SK-N-SH (cell line): ENCODE results near the gene GPC4. TPM values are rescaled to one million over a fixed set of nuclear protein-coding genes. Genes with fewer than 3 reads are reported as not detected.

Experiments used
- CTCF ChIA-PET: fragments of 300-600, 350-600 bp; formaldehyde crosslinking; extraction: SDS; loops from one replicate; lab custom pipeline; 2021; lab: Yijun Ruan, JAX
- POLR2A ChIA-PET: fragments of 350-600 bp; sonication (Branson Sonifier 250); formaldehyde crosslinking; extraction: SDS; loops from one replicate; lab custom pipeline; 2020; ENCODE audit warnings: antibody characterized with exemption, inconsistent platforms; lab: Yijun Ruan, JAX
- DNase-seq: peaks from one replicate; pipeline ENCODE4 v3.0.0; 2012
- H2AFZ ChIP-seq: fragments of 200-600 bp; sonication (generic); 2 replicates; pipeline ENCODE4 v1.8.1; 2016; ENCODE audit warnings: antibody characterized with exemption, mild to moderate bottlenecking, low read depth
- H3F3A ChIP-seq: fragments of 200-600 bp; sonication (generic); replicated peaks from 2 replicates; pipeline ENCODE3; 2016; ENCODE audit warnings: antibody characterized with exemption, mild to moderate bottlenecking; ENCODE audit not compliant: insufficient read depth
- H3K27ac ChIP-seq, 2 experiments: fragments of 200-500 bp in 1 of 2; fragments of 200-600 bp in 1 of 2; sonication (Bioruptor generic) in 1 of 2; sonication (generic), shearing (Covaris generic) in 1 of 2; 2 replicates each; pipeline versions ENCODE4 v1.5.1 to v1.6.1; 2014 to 2016; ENCODE audit warnings: low read depth in 2 of 2, inconsistent platforms in 1 of 2, low read length in 1 of 2, mild to moderate bottlenecking in 1 of 2, mixed read lengths in 1 of 2
- H3K27me3 ChIP-seq: fragments of 200-600 bp; sonication (generic), shearing (Covaris generic); 2 replicates; pipeline ENCODE4 v1.6.1; 2016; ENCODE audit warnings: mixed run types; ENCODE audit not compliant: insufficient read depth
- H3K36me3 ChIP-seq, 2 experiments: fragments of 200-500 bp in 1 of 2; fragments of 200-600 bp in 1 of 2; sonication (Bioruptor generic) in 1 of 2; sonication (generic) in 1 of 2; replicated peaks in 1 of 2; 2 replicates each; pipeline versions ENCODE3 to v1.5.1; 2014 to 2016; ENCODE audit warnings: low read length in 1 of 2, mild to moderate bottlenecking in 1 of 2; ENCODE audit not compliant: insufficient read depth in 2 of 2, control insufficient read depth in 1 of 2
- H3K4me1 ChIP-seq, 2 experiments: fragments of 200-500 bp in 1 of 2; fragments of 200-600 bp in 1 of 2; sonication (Bioruptor generic) in 1 of 2; sonication (generic), shearing (Covaris generic) in 1 of 2; 2 replicates each; pipeline versions ENCODE4 v1.5.1 to v1.6.1; 2014 to 2016; ENCODE audit warnings: low read depth in 1 of 2, low read length in 1 of 2, mixed run types in 1 of 2; ENCODE audit not compliant: insufficient read depth in 2 of 2, control insufficient read depth in 1 of 2
- H3K4me2 ChIP-seq: fragments of 200-600 bp; sonication (generic), shearing (Covaris generic); 2 replicates; pipeline ENCODE4 v1.6.1; 2017; ENCODE audit warnings: mixed run types
- H3K4me3 ChIP-seq, 2 experiments: fragments of 200-500 bp in 1 of 2; fragments of 200-600 bp in 1 of 2; sonication (Bioruptor generic) in 1 of 2; sonication (generic), shearing (Covaris generic) in 1 of 2; 2 replicates each; pipeline versions ENCODE4 v1.5.1 to v1.8.1; 2014 to 2016; ENCODE audit warnings: low read depth in 2 of 2, inconsistent platforms in 1 of 2, low read length in 1 of 2, mild to moderate bottlenecking in 1 of 2, mixed read lengths in 1 of 2, moderate library complexity in 1 of 2
- H3K79me2 ChIP-seq: fragments of 200-600 bp; sonication (generic); 2 replicates; pipeline ENCODE4 v1.8.1; 2017; ENCODE audit warnings: mild to moderate bottlenecking; ENCODE audit not compliant: insufficient read depth
- H3K9ac ChIP-seq: fragments of 200-600 bp; sonication (generic); 2 replicates; pipeline ENCODE4 v1.6.1; 2017; ENCODE audit warnings: mixed run types
- H3K9me2 ChIP-seq: fragments of 200-600 bp; sonication (generic); 2 replicates; pipeline ENCODE4 v1.6.1; 2017; ENCODE audit warnings: mixed run types
- H3K9me3 ChIP-seq: fragments of 200-600 bp; sonication (generic); 2 replicates; pipeline ENCODE4 v1.6.1; 2017; ENCODE audit warnings: mixed run types, mild to moderate bottlenecking, moderate library complexity
- H4K20me1 ChIP-seq: fragments of 200-600 bp; sonication (generic); 2 replicates; pipeline ENCODE4 v1.6.1; 2017; ENCODE audit warnings: mild to moderate bottlenecking, mixed run types; ENCODE audit not compliant: insufficient read depth
- CHD2 ChIP-seq: fragments of 150-350 bp; IDR thresholded peaks from 2 replicates; pipeline ENCODE4 v1.6.1; 2018; ENCODE audit warnings: low read length; ENCODE audit not compliant: partially characterized antibody
- CTCF ChIP-seq: fragments of 200-600 bp; sonication (generic); IDR thresholded peaks from 2 replicates; pipeline ENCODE4 v1.6.1; 2017; ENCODE audit warnings: antibody characterized with exemption, mild to moderate bottlenecking, moderate library complexity
- EZH2phosphoT487 ChIP-seq: fragments of 200-600 bp; sonication (generic); IDR thresholded peaks from 2 replicates; pipeline ENCODE4 v1.6.1; 2017; ENCODE audit warnings: low read depth, mixed run types, mild to moderate bottlenecking, antibody characterized with exemption, moderate library complexity, borderline replicate concordance
- GABPA ChIP-seq: IDR thresholded peaks from 2 replicates; pipeline ENCODE4 v1.4.0; 2012; ENCODE audit warnings: low read depth, mild to moderate bottlenecking
- GATA2 ChIP-seq: sonication (generic); formaldehyde crosslinking; IDR thresholded peaks from 2 replicates; pipeline ENCODE4 v1.5.0; 2020; ENCODE audit warnings: mild to moderate bottlenecking, missing genetic modification reagents
- MAX ChIP-seq: IDR thresholded peaks from 2 replicates; pipeline ENCODE4 v1.4.0; 2012; ENCODE audit warnings: low read depth
- NFIC ChIP-seq: IDR thresholded peaks from 2 replicates; pipeline ENCODE4 v1.4.0; 2012; ENCODE audit warnings: borderline replicate concordance
- NRF1 ChIP-seq: IDR thresholded peaks from 2 replicates; pipeline ENCODE4 v1.6.1; 2012; ENCODE audit warnings: low read depth, mild to moderate bottlenecking, low read length
- PBX3 ChIP-seq: IDR thresholded peaks from 2 replicates; pipeline ENCODE4; 2012
- POLR2AphosphoS5 ChIP-seq: IDR thresholded peaks from 2 replicates; pipeline ENCODE4 v1.6.1; 2012; ENCODE audit warnings: low read depth, low read length
- RCOR1 ChIP-seq: fragments of 150-350 bp; IDR thresholded peaks from 2 replicates; pipeline ENCODE4 v1.6.1; 2017; ENCODE audit warnings: antibody characterized with exemption, low read length
- RXRA ChIP-seq: IDR thresholded peaks from 2 replicates; pipeline ENCODE4 v1.4.0; 2012; ENCODE audit warnings: low read depth, mild to moderate bottlenecking, borderline replicate concordance
- SMC3 ChIP-seq: IDR thresholded peaks from 2 replicates; pipeline ENCODE4 v1.6.1; 2012; ENCODE audit warnings: low read depth, low read length, improper control_type of control experiment
- TCF12 ChIP-seq: IDR thresholded peaks from 2 replicates; pipeline ENCODE4 v1.4.0; 2012
- TEAD4 ChIP-seq: IDR thresholded peaks from 2 replicates; pipeline ENCODE4 v1.4.0; 2012; ENCODE audit warnings: mild to moderate bottlenecking, borderline replicate concordance; ENCODE audit not compliant: insufficient read depth
- USF2 ChIP-seq: fragments of 150-350 bp; IDR thresholded peaks from 2 replicates; pipeline ENCODE4 v1.6.1; 2017; ENCODE audit warnings: antibody characterized with exemption, low read length, low read depth, borderline replicate concordance
- YY1 ChIP-seq: IDR thresholded peaks from 2 replicates; pipeline ENCODE4 v1.4.0; 2012; ENCODE audit warnings: low read depth, mild to moderate bottlenecking
- ZBTB33 ChIP-seq: IDR thresholded peaks from 2 replicates; pipeline ENCODE4 v1.4.0; 2012; ENCODE audit warnings: low read depth, borderline replicate concordance
- WGBS: methylation state at CpG from one replicate; pipeline ENCODE4 v1.1.6; 2017; ENCODE audit warnings: low lambda C conversion rate; 5-methylcytosine and 5-hydroxymethylcytosine counted together
- polyA plus RNA-seq, 3 experiments: library from polyadenylated mRNA; depleted of rRNA; stranded (reverse); fragments of >200 nt; gene quantifications; 2 replicates each; pipeline ENCODE4 v1.2.3, GENCODE V29; 2012

Gene GPC4
- polyA plus RNA-seq, 1 of the 3 experiments (the other 2 are of a cell fraction), result 0.16 TPM

GRCh38 chrX:133390676-133391075 is 24.6 kb downstream of the GPC4 start:
- Histone ChIP-seq H4K20me1 (no peaks in the 10 kb centered on the region), H3K9me3 (no peaks in the 10 kb centered on the region), H2AFZ (no peak overlapping the region), H3K9me2 (no peaks in the 10 kb centered on the region), H3K4me1 (no peaks in the 10 kb centered on the region), H3K27me3 (no peaks in the 10 kb centered on the region; the same call in 1 of the 2 replicates), H3F3A (no peaks in the 10 kb centered on the region), H3K4me3 (no peak overlapping the region), H3K4me2 (no peak overlapping the region), H3K27ac (no peak overlapping the region), H3K36me3 (no peaks in the 10 kb centered on the region), H3K79me2 (no peaks in the 10 kb centered on the region), H3K9ac (no peak overlapping the region)
- CTCF ChIA-PET, result interaction anchor here (0.8 kb wide), 1 partner anchor 20 kb away, joined by 4 read pairs; no protein-coding TSS in a partner anchor
- TF ChIP-seq NRF1 (no peak), CHD2 (no peak), CTCF (no peak), RCOR1 (no peak), SMC3 (no peak), TCF12 (no peak), NFIC (no peak), RXRA (no peak), USF2 (no peak), TEAD4 (no peak), PBX3 (no peak), GABPA (no peak), YY1 (no peak), ZBTB33 (no peak), GATA2 (CRISPR knock-in tag) (no peak), POLR2AphosphoS5 (no peak), MAX (no peak), EZH2phosphoT487 (no peak)
- WGBS, result 12% methylated on average over 5 of the region's 5 CpGs
- POLR2A ChIA-PET, result interaction anchor here (0.6 kb wide), 1 partner anchor 26 kb away, joined by 3 read pairs; no protein-coding TSS in a partner anchor
- DNase-seq, result no peak
